HG03280 (cell line): Measurements from ENCODE around the gene UQCC5.
"Not testable (repeated sequence)": the region's sequence is repeated elsewhere in the genome, so short reads cannot be mapped to it uniquely, and the experiment has no call there.

ENCODE experiments used
- ATAC-seq: cut with Tn5 transposase; IDR thresholded peaks from one replicate; pipeline ENCODE4 v1.9.1; 2021; ENCODE audit warnings: mild to moderate bottlenecking, moderate library complexity; ENCODE audit not compliant: unreplicated experiment

UQCC5 gene

GRCh38 chr3:52521881-52522650 lies 14.3 kb upstream of the UQCC5 start:
- ATAC-seq = no peak

- ATAC-seq = no peak
These were observed 13.7 kb upstream of the UQCC5 start for GRCh38 chr3:52522651-52523251.

- ATAC-seq = no peak
These were observed 12.8 kb upstream of the UQCC5 start for GRCh38 chr3:52523386-52524257.

- ATAC-seq = no peak
These were observed 12.1 kb upstream of the UQCC5 start for GRCh38 chr3:52524258-52524751.

GRCh38 chr3:52524752-52525679 lies 11.4 kb upstream of the UQCC5 start:
- ATAC-seq = no peak

- no peak for ATAC-seq
These were observed 10.5 kb upstream of the UQCC5 start for GRCh38 chr3:52525680-52526561.

- not testable (repeated sequence) for ATAC-seq
These were observed 9.8 kb upstream of the UQCC5 start for GRCh38 chr3:52526671-52527038.

GRCh38 chr3:52527039-52527731 lies 9.2 kb upstream of the UQCC5 start:
- ATAC-seq = no peak

- ATAC-seq = no peak
These were observed 8.4 kb upstream of the UQCC5 start for GRCh38 chr3:52527732-52528585.

GRCh38 chr3:52528586-52529375 lies 7.6 kb upstream of the UQCC5 start:
- no peak for ATAC-seq

- ATAC-seq = no peak
These were observed 6.8 kb upstream of the UQCC5 start for GRCh38 chr3:52529376-52530333.

- ATAC-seq = no peak
These were observed 5.2 kb upstream of the UQCC5 start for GRCh38 chr3:52530918-52531826.

GRCh38 chr3:52531860-52532516 lies 4.4 kb upstream of the UQCC5 start:
- no peak for ATAC-seq

- no peak for ATAC-seq
These were observed 3.9 kb upstream of the UQCC5 start for GRCh38 chr3:52532517-52532837.
